ENCODE results near the gene SP100. TPM values are rescaled to one million over a fixed set of nuclear protein-coding genes. Genes with fewer than 3 reads are reported as not detected.
"Not testable (repeated sequence)": the region's sequence is repeated elsewhere in the genome, so short reads cannot be mapped to it uniquely, and the experiment has no call there.

The SP100 gene
- 10 to 100 TPM; 26.1 to 31.4 (median 26.7) TPM for polyA plus RNA-seq (ENCODE audit: insufficient read length in 3 of 3)

DNA sequence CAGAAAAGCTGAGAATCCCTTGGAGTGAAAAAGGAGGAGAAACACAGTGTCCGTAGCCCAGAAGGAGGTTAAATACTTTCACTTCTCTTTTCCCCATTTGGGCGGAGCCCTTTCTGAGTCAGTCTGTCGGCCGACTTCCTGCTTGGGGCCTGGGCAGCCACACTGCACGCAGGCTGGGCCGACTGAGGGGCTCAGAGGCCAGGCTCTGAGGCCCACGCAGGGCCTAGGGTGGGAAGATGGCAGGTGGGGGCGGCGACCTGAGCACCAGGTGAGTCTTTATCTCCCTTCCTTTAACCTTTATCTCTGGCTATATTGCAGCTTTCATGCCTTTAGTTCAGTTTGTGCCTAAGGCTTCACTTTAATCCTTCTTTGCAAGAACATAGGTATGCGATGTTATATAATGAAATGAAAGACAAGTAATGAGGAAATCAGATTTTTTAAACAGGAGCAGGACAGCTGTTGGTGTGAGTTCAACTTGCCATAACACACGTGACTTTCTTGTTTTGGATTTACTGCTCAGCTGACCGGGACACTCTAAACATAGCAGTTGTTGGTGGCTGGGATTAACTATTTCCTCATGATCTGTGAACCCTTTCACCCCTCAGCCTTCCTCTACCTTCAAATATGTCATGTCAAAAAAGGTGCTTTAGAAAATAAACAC is at the start of gene SP100:
Gene SP100 (plus strand): TSS at position 141 of the 661 bp plus-strand sequence. CDS start 96 bp downstream, at position 237.
- no peak for DNase-seq (ENCODE audit: low read depth in 3 of 3, low spot score in 2 of 3)

DNA sequence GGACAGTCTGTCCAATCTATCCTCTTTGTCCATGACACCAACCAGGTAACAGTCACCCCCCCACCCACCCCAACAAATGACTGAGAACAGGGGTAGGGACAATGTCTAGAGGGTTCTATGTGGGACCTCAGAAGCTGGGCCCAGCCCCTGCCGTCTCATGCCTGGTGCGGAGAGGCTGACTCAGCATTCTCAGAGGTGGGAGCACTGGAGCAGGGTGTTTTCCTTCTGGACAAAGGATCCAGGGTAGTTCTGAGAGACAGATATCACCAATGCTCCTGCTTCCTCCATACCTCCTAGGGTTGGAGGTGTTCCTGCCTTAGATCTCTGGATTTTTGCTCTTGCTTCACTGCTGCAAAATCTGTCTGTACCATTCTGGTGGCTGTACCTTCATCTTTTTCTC is 33.9 kb upstream of the SP100 start:
- no peak for DNase-seq (ENCODE audit: low read depth in 3 of 3, low spot score in 2 of 3)

DNA sequence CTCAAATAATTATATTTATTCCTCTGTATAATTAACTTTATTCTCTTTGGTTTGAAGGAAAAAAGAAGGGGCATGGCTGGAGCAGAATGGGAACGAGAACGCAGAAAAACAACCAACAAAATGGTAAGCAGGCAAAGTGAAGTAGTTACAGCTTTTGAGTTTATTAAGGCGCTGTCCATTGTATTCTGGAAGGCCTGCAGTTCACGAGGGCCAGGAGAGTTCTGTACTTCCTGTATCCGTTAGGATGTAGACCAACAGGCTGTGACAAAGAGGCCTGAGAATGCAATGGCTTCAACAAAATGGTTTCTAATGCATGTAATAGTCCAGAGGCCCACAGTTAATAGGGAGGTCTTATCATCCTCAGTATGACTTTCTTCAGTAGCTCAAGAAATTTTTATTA is 32.5 kb upstream of the SP100 start:
- DNase-seq (ENCODE audit: low read depth in 3 of 3, low spot score in 2 of 3) = no peak

DNA sequence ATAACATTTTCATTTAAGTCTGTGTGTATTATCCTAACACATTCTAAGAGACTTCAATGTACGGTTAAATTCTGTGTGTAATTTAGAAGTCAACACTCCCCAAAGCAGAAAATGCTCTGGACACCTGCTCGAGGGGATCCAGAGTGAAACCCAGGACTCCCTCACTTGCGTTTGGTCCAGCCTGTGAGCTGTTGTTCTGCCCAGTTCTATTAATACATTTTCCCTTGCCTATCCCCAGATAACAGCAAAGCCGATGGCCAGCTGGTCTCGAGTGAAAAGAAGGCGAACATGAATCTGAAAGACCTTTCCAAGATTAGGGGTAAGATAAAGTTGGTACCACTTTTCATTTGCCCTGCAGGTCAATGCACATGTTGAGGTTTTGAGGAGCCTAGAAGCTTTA is 31.0 kb upstream of the SP100 start:
- DNase-seq (ENCODE audit: low read depth in 3 of 3, low spot score in 2 of 3) = no peak

DNA sequence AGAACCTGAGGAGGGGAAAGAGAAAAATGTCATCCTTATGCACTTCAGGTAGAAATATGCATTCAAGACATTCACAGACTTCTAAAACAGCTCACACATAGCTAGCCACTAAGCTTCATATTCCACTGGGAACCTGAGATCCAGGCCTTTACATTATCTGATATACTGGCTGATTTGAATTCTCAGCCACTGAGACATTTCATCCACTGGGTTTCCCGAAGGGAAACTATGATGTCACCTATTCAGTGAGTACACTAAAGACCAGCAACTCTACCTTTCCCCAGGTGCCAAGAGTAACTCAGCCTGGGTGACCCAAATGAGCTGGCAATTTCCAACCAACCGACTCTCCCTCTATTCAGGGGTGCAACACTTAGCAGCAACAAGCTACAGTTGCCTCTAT is 21.7 kb upstream of the SP100 start:
- no peak for DNase-seq (ENCODE audit: low read depth in 3 of 3, low spot score in 2 of 3)

DNA sequence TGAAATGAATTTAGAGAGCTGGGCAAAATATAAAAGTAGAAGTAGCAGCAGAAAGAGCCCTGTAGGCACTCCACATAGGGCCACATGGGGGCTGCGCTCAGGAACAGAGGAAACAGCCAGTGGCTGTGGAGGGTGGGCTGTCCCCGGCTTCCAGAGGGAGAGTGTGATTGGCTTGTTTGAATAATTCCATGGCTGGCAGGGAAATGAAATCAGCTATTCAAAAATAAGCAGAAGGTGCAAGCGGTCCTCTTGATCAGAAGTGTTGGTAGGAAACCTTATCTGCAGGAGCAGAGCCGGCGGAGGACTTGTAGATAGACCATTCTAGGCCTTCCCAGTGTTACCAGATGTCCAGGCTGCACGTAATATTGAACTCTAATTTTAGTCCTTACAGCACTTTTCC is 17.3 kb upstream of the SP100 start:
- not testable (repeated sequence) for DNase-seq (ENCODE audit: low read depth in 3 of 3, low spot score in 2 of 3)

DNA sequence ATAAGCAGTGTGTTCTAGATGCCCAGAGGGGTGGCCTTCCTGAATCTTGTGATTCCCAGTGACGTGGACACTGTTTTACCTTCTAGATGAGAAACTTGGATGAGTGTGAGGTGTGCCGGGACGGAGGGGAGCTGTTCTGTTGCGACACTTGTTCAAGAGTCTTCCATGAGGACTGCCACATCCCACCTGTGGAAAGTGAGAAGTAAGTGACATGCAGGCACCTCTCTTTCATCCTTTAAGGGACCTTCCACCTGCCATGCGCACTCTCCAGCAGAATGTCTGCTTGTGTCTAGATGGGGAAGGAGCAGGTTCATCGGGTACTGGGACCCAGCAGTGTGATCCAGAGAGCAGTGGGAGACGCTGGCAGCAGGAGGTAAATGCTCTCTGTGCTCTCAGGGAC is 16.0 kb upstream of the SP100 start:
- DNase-seq (ENCODE audit: low read depth in 3 of 3, low spot score in 2 of 3) = no peak

DNA sequence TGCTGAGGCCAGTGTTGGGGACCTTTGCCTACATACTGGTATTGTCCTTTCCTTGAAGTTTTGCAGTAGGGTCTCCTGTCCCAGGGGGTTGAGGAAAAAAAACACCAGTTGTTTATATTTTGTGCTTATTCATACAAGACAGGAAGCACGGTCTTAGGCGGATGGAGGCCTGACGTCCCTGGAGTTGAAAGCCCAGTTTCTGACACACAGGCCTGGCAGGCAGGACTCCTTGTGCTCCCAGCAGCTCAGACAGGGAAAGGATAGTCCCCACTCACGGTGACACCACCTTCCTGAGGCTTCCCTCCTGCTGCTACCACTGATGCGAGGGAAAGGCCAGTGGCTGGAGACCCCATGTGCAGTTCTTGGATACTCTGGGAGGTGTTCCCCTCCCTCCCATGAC is 15.5 kb upstream of the SP100 start:
- DNase-seq (ENCODE audit: low read depth in 3 of 3, low spot score in 2 of 3) = no peak

DNA sequence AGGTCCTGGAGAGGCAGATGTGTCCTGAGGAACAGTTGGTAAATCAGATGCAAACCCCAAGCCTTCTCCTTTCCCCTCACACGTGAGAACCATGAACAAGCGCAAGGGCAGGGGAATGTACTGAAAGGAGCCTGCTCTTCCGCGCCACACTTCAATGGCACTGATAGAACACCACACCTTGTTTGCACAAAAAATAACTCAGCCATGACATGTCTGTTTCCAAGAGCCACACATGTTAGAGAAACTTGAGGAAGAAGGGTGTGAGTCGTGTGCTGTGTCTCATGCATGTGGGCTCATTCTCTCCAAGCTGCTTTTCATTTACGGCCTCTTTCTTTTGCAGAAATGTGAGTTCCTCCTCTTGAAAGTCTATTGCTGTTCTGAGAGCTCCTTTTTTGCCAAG is 15.0 kb upstream of the SP100 start:
- DNase-seq (ENCODE audit: low read depth in 3 of 3, low spot score in 2 of 3) = not testable (repeated sequence)

DNA sequence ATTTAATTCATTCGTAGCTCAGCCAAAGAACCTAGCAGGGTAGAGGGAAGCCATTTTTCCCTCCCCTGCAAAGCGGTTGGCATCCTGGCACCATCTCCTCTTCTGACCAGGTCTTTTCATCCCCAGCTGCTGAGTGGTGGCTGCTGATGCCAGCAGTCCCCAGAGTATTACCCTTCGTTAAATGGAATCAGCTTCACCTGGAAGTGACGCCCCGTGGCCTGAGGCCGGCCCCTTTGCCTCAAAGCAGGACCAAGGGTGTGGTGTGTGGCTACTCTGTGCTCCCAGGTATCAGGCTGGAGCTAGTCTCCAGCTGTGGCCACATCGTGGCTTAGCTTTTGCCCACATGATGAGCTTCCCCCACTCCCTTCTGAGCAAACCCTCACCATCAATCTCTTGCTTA is 12.3 kb upstream of the SP100 start:
- no peak for DNase-seq (ENCODE audit: low read depth in 3 of 3, low spot score in 2 of 3)

DNA sequence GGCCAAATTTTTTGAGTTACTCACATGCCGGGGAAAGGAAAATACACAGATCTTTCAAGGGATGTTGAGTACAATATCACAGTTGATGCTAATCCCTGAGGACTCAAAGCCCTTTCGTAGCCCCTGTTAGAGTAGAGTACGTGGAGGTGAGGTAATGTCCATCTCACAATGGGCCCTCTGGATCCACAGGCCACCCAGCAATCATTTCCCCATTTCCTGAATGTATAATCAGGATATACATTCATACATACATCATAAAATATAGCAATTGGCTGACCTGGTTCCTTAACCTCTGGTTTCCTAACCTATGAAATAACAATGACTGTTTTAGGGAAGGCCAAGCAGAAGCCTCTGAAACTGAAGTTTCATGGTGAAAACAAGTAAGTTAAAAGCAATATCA is 10.2 kb upstream of the SP100 start:
- DNase-seq (ENCODE audit: low read depth in 3 of 3, low spot score in 2 of 3) = no peak

DNA sequence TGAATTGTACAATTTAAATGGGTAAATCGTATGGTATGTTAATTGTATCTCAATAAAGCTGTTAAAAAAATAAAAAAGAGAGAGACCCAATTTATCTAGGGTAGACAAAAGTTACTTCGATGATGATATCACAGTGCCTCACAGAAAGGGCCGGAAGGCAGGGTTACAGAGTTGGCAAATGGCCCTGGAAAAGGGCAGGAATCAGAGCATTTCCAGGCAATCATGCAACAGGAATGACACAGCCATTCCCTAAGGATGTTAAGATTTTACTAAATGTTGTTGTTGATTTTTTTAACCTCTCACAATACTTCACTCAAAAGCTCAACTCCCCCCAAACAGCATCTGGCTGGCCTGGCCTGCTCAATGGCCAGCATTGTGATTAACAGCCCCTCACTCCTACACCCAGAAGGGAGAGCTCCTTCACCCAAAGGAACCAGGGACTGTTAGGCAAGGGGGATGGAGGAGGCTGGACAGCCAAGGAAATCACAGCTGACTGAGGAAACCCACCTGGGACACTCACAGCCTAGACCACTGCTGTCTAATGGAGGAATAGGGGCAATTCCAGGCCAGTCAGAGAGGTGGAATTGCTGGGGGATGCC is 7.7 kb upstream of the SP100 start:
- no peak for DNase-seq (ENCODE audit: low read depth in 3 of 3, low spot score in 2 of 3)

DNA sequence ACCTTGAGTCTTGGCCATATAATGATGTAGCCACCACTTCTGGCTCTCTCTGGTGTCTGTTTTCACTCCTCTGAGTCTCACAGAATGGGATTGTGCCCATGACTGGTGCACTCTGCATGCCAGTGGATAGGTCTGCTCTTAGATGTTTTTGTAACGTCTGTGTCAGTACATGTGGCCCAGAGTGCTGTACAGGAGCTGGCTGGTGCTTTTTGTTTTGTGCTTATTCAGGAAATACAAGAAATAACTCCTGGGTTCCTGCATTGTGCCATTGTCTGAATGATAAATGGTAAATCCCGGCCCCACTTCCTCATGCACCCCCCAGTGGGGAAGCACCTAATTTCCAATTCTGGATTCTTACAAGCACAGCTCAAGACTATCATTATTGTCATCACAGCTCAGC is 6.7 kb upstream of the SP100 start:
- DNase-seq (ENCODE audit: low read depth in 3 of 3, low spot score in 2 of 3) = not testable (repeated sequence)

DNA sequence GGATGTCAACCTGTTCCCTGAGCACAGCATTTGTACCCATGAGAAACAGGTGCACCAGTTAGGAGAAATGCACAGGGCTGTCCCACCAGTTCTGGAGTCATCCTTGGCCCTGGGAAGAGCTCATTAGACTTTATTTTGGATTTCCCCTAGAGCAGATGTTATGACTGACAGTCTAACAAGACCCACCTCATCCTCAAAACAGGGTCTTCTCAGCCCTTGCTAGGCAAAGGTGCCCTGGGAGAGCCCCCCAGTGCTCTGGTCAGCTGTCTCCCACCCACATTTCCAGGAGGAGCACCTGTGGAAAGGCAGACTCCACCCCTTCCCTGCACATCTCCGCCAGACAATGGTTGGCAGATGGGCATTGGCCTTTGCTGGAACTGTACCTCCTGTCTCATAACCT is 5.7 kb upstream of the SP100 start:
- DNase-seq (ENCODE audit: low read depth in 3 of 3, low spot score in 2 of 3) = no peak

DNA sequence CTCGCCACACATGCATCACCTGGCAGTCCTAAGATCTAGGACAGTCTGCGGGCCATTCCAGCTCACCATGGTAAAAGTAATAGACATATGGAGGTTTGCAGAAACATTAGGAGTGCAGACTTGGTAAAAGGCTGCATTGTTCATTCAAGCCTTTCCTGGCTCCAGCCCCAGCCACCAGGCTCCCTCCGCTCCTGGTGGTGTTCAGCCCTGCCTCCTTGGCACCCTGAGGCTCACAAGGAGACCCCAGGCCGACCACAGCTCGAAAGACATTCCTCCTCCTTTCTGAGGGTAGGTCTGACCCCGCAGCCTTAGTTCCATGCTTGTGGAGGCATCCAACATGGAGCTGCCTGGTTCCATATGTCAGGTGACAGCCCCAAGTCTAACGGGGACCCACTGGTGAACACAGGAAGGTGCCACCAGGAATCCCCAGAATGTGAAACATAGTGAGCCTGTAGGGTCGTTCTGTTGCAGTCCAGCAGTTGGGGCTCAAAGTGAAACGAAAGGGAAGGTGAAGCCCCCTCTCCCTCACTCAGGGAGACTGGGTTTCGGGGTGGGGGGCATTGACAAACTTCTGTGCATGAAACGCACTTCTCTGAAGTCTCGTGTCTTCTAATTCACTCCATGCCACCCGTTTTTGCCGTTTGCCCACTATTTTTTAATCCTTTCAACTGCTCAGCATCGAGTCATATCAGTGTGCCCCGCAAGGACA is 5.0 kb upstream of the SP100 start:
- DNase-seq (ENCODE audit: low read depth in 3 of 3, low spot score in 2 of 3) = no peak

DNA sequence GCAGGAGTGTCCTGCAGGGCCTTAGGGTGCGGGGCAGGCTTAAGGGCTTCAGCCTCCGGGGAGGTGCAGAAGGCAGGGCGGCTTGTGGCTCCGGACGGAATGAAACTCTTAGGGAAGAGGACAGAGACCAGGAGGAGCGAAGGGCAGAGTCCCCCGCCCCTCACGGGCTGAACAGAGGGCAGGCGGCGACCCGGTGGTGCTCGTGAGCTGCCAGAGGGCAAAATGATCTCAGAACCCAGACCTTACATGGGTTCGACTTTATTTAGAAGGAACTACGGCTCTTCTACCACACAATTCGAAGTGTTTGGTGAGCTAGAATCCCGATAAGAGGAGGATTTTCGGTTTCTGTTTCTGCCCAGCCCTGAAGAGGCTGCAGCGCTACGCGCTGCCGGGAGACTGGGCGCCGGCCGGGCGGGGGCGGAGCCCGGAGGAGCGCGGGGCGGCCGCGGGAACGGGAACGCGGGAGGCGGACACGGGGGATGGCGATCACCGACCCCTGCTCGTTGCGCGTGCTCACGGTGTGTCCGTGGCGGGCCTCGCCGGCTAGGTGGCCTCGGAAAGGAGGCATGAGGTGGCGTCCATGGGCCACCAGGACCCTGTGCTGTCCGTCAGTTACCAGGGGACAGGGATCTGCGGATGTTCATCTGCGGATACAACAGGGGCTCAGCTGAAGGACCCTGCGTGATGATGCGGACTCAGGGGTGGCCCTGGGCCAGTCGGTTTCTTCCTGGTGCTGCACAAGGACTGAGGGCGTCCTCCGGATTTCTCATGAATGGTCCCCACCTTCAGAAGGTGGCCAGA is 4.2 kb upstream of the SP100 start:
- DNase-seq (ENCODE audit: low read depth in 3 of 3, low spot score in 2 of 3) = peak in 1 of 3 donors; percentile 51

DNA sequence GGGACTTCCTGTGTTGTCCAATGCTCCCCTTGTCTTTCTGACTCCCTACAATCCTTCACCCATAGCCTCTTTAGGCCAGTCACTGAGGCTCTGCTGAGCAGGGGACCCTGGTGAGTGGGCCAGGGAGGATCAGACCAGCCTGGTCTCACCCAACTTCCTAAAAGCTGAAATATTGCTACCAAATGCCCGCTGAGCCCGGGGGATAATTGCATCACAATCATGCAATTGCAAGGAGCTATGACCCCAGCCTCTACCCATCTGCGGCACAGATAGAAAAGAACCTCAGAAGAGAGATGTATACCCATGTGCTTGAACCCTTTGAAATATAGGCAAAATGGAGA is 3.7 kb upstream of the SP100 start:
- no peak for DNase-seq (ENCODE audit: low read depth in 3 of 3, low spot score in 2 of 3)

DNA sequence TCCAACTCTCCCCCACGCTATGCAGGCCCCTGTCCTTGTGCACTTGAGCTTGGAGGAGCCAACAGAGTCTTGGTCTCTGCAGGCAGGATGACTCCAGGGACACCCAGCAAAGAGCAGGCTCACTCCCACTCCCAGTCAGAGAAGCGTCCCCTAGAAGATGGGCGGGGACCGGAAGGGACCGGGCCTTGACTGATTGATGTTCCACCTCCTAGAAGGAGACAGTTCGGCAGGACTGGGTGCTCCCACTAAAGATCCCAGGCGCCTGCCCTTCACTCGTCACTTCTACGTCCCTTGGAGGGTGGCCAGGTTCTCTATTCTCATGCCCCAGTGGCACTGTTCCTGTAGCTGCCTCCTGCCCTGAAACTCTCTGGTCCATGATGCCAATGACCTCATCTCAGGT is 3.2 kb upstream of the SP100 start:
- no peak for DNase-seq (ENCODE audit: low read depth in 3 of 3, low spot score in 2 of 3)

DNA sequence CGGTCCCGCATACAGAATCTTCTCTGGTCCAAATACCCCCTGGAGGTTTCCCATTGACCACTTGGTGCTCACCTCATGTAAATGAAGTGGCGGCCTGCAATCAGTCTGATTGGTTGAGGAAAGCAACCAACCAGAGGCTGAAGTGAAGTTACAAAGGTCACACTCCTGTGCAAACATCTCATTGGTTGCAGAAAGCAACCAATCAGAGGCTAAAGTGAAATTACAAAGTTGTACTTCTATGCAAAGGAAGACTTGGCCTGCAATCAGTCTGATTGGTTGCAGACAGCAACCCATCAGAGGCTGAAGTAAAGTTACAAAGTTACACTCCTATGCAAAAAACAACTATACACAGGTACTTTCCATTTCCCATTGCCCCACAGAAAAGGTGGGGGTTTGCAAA is 2.5 kb upstream of the SP100 start:
- no peak for DNase-seq (ENCODE audit: low read depth in 3 of 3, low spot score in 2 of 3)

DNA sequence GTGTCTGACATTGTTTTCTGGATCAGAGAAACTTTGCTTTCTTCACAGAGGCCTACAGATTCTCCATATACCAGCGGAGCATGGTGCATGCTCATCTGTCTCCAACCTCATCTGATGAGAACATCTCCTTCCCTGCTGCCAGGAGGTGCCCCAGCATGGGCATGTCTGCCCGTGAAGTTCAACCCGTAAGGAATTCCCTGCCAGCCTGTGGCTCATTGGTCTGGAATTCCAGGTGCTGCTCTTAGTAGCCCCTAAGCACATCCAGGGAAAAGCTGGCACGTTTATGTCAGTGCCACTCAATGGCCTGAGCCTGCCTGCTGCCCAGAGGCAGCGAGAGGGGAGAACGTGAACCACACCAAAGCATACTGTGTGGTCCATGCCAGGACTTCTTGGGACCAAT is 1.7 kb upstream of the SP100 start:
- no peak for DNase-seq (ENCODE audit: low read depth in 3 of 3, low spot score in 2 of 3)

DNA sequence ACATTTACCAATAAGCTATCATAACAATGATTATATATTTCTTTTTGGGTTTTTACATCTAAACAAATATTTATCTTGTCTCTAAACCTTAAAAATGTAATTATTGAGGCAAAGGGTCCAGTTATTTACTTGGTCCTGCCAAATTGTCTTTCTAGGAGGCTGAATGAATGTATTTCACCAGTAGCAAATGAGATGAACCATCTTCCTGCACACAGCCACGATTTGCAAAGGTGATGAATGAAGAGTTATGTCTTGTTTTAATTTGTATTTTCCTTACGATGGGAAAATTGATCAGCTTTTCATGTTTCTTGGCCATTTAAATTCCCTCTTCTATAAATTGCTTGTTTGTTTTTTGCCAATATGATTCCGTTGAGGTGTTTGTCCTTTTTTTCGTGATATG is 1.4 kb downstream of the SP100 start:
- no peak for DNase-seq (ENCODE audit: low read depth in 3 of 3, low spot score in 2 of 3)

All from right renal cortex interstitium (tissue), 3 donors.